ENCODE results near the gene OBSL1.

OBSL1 gene

GRCh38 chr2:219507581-219508443 is 63.5 kb downstream of the OBSL1 start:
- TF ChIP-seq, protein P1, sequence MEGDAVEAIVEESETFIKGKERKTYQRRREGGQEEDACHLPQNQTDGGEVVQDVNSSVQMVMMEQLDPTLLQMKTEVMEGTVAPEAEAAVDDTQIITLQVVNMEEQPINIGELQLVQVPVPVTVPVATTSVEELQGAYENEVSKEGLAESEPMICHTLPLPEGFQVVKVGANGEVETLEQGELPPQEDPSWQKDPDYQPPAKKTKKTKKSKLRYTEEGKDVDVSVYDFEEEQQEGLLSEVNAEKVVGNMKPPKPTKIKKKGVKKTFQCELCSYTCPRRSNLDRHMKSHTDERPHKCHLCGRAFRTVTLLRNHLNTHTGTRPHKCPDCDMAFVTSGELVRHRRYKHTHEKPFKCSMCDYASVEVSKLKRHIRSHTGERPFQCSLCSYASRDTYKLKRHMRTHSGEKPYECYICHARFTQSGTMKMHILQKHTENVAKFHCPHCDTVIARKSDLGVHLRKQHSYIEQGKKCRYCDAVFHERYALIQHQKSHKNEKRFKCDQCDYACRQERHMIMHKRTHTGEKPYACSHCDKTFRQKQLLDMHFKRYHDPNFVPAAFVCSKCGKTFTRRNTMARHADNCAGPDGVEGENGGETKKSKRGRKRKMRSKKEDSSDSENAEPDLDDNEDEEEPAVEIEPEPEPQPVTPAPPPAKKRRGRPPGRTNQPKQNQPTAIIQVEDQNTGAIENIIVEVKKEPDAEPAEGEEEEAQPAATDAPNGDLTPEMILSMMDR (IDR thresholded peaks at IDR 0.05; ENCODE audit: low read depth, low read length, missing control alignments): no peak
- DNase-seq (ENCODE audit: low read depth): no peak
- in situ Hi-C loops (cut with HindIII; ENCODE audit: low sequenced_read_pairs): no loop called here
- no peak overlapping the region for H3K4me3 ChIP-seq (ENCODE audit: low read depth, low read length)

GRCh38 chr2:219506802-219507526 is 64.4 kb downstream of the OBSL1 start:
- TF ChIP-seq, protein P1 (IDR thresholded peaks at IDR 0.05; ENCODE audit: low read depth, low read length, missing control alignments): no peak
- in situ Hi-C loops (cut with HindIII; ENCODE audit: low sequenced_read_pairs): no loop called here
- DNase-seq (ENCODE audit: low read depth): no peak
- H3K4me3 ChIP-seq (ENCODE audit: low read depth, low read length): no peak overlapping the region

GRCh38 chr2:219506153-219506801 is 65.1 kb downstream of the OBSL1 start:
- in situ Hi-C loops (cut with HindIII; ENCODE audit: low sequenced_read_pairs): no loop called here
- DNase-seq (ENCODE audit: low read depth): no peak
- TF ChIP-seq, protein P1 (IDR thresholded peaks at IDR 0.05; ENCODE audit: low read depth, low read length, missing control alignments): no peak
- H3K4me3 ChIP-seq (ENCODE audit: low read depth, low read length): no peak overlapping the region

GRCh38 chr2:219505585-219505984 is 65.8 kb downstream of the OBSL1 start:
- H3K4me3 ChIP-seq (ENCODE audit: low read depth, low read length): no peak overlapping the region
- in situ Hi-C loops (cut with HindIII; ENCODE audit: low sequenced_read_pairs): no loop called here
- TF ChIP-seq, protein P1 (IDR thresholded peaks at IDR 0.05; ENCODE audit: low read depth, low read length, missing control alignments): no peak
- no peak for DNase-seq (ENCODE audit: low read depth)

- DNase-seq (ENCODE audit: low read depth): no peak
- in situ Hi-C loops (cut with HindIII; ENCODE audit: low sequenced_read_pairs): no loop called here
- H3K4me3 ChIP-seq (ENCODE audit: low read depth, low read length): no peak overlapping the region
- TF ChIP-seq, protein P1 (IDR thresholded peaks at IDR 0.05; ENCODE audit: low read depth, low read length, missing control alignments): no peak
Measured at GRCh38 chr2:219502618-219503017, 68.7 kb downstream of the OBSL1 start.

DNA sequence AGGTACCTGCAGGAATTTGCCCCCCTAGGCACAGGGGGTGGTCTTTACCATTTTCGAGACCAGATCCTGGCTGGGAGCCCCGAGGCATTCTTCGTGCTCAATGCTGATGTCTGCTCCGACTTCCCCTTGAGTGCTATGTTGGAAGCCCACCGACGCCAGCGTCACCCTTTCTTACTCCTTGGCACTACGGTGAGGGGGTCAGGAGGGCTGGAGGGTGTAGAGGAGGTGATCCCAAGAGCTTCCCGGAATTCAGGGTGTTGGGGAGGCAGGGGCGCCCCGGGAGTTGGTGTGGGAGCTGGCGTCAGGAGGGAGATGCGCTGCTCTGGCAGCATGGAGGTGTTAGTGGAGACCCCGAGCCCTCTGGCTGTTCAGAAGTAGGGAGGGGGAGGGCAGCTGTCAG is 69.5 kb downstream of the OBSL1 start:
- DNase-seq (ENCODE audit: low read depth): no peak
- in situ Hi-C loops (cut with HindIII; ENCODE audit: low sequenced_read_pairs): no loop called here

More for the DNA sequence above, 69.5 kb downstream of the OBSL1 start:
- H3K4me3 ChIP-seq (ENCODE audit: low read depth, low read length): no peak overlapping the region
- TF ChIP-seq, protein P1 (IDR thresholded peaks at IDR 0.05; ENCODE audit: low read depth, low read length, missing control alignments): no peak
